GM19099 (cell line): Measurements from ENCODE around the gene SEPTIN3.

ENCODE experiments used
- POLR2A ChIP-seq: IDR thresholded peaks from 3 replicates; pipeline ENCODE4 v1.6.1; 2011; ENCODE audit warnings: low read depth; ENCODE audit not compliant: insufficient read length; ENCODE audit errors: extremely low read depth

SEPTIN3 gene

DNA sequence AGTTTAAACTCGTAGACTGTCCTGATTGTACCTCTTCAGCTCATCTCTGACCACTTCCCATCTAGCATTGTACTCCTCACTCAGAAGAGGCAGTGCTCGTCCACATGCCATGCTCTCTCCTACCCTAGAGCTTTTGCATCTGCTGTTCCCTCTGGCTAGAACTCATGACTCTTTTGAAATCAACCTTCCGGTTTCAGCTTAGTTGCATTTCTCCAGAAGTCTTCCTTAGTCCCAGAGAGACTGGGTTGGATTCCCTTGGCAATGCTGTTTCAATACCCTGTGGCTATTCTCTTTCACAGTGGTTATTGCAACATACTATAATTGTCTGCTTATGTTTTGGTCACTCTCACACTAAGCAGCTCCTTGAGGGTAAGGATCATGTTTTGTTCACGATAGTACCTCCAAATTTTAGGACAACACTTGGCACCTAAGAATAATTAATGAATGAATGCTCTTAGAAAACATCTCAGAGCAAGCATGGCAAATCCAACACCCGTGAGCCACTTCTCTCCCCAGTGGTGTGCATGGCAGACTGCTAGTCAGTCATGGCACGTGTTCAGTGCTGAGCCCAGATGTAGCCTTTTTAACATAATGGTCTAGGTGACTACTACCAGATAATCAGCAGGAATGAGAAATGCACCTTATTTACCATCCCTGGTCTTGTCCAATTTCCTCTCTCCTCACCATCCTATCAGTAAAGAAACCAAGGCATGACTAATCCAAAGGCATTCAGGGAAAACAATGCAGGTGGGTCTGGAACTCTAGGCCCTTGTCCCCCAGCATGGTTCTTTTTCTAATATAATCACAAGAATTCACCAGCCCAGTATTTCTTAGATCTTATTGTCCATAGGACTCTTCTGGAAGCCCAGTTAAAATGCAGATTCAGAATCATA is 14.5 kb downstream of the SEPTIN3 start:
- no peak for TF ChIP-seq POLR2A

- no peak for TF ChIP-seq POLR2A
Observed at GRCh38 chr22:41987276-41987675, 18.0 kb downstream of the SEPTIN3 start.

GRCh38 chr22:41989246-41989645 is 20.0 kb downstream of the SEPTIN3 start:
- no peak for TF ChIP-seq POLR2A

GRCh38 chr22:41991111-41991510 is 21.9 kb downstream of the SEPTIN3 start:
- no peak for TF ChIP-seq POLR2A

GRCh38 chr22:41992496-41992895 is 23.3 kb downstream of the SEPTIN3 start:
- TF ChIP-seq POLR2A, result no peak

DNA sequence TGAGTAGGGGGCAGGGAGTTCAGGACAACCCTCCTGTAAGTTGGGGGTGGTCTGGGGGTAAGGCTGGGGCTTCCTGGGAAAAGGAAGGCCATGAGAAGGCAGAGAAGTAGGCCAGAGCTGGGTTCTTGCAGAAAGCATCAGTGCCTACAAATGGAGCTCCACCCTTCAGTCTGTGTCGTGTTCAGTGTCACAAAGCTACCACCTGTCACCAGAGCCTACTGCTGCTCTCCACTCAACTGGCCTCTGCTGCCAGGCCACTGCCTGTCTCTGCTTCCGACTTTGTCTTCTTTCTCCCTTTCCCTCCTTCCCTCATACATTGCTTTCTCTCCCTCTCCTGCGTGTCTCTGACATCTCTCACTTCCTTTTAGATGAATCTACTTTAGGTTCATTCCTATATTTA is 26.0 kb downstream of the SEPTIN3 start:
- no peak for TF ChIP-seq POLR2A

GRCh38 chr22:41996826-41997225 is 27.6 kb downstream of the SEPTIN3 start:
- no peak for TF ChIP-seq POLR2A

GRCh38 chr22:41998361-41999261 is 29.4 kb downstream of the SEPTIN3 start, which contains the start of gene WBP2NL:
TSS of gene WBP2NL (plus strand) at chr22:41998788. CDS start at chr22:41998819, 31 bp downstream.
- TF ChIP-seq POLR2A, result peak; percentile 71

GRCh38 chr22:42000466-42000865 is 31.2 kb downstream of the SEPTIN3 start:
- TF ChIP-seq POLR2A, result no peak

- no peak for TF ChIP-seq POLR2A
Observed at GRCh38 chr22:42001121-42001520, 31.9 kb downstream of the SEPTIN3 start.

GRCh38 chr22:42001706-42002105 is 32.5 kb downstream of the SEPTIN3 start:
- no peak for TF ChIP-seq POLR2A

DNA sequence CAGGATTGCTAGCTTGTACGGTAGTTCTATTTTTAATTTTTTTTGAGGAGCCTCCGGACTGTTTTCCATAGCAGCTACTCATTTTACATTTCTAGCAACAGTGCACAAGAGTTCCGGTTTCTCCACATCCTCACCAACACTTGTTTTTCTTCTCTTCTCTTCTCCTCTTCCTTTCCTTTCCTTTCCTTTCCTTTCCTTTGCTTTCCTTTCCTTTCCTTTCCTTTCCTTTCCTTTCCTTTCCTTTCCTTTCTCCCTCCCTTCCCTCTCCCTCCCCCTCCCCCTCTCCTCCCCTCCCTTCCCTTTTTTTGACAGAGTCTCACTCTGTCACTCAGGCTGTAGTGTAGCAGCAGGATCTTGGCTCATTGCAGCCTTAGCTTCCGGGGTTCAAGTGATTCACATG is 38.7 kb downstream of the SEPTIN3 start:
- no peak for TF ChIP-seq POLR2A

- TF ChIP-seq POLR2A, result no peak
Observed at GRCh38 chr22:42010778-42011177, 41.5 kb downstream of the SEPTIN3 start.

DNA sequence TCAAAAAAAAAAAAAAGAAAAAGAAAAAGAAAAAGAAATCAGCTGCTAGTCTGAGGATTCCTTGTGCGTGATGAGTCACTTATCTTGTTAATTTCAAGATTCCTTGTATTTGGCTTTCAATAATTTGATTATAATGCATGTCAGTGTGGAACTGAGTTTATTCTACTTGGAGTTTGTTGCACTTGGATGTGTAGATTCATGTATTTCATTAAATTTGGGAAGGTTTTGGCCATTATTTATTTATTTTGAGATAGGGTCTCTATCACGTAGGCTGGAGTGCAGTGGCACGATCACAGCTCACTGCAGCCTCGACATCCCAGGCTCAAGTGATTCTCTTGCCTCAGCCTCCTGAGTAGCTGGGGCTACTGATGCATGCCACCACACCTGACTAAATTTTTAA is 44.1 kb downstream of the SEPTIN3 start:
- TF ChIP-seq POLR2A, result no peak

- TF ChIP-seq POLR2A, result no peak
Observed at GRCh38 chr22:42016111-42016510, 46.9 kb downstream of the SEPTIN3 start.
